Loucy (cell line): ENCODE results near the gene PHAF1.
A peak's percentile ranks its signal among the peaks of the same experiment; 100 is the strongest.

Source experiments
- H2AFZ ChIP-seq: fragments of 200-600 bp; sonication (generic); 2 replicates; pipeline ENCODE4 v1.6.0; 2016; ENCODE audit warnings: antibody characterized with exemption, mild to moderate bottlenecking, low read length, moderate library complexity
- H3F3A ChIP-seq: fragments of 200-600 bp; 2 replicates; pipeline ENCODE4 v1.6.0; 2016; ENCODE audit warnings: antibody characterized with exemption, low read depth, mild to moderate bottlenecking
- H3K27me3 ChIP-seq: fragments of 200-600 bp; sonication (generic); 2 replicates; pipeline ENCODE4 v1.6.1; 2014; ENCODE audit warnings: low read length, mild to moderate bottlenecking; ENCODE audit not compliant: insufficient read depth, poor library complexity, severe bottlenecking
- H3K36me3 ChIP-seq: fragments of 200-600 bp; sonication (generic); 2 replicates; pipeline ENCODE4 v1.6.1; 2016; ENCODE audit warnings: low read length; ENCODE audit not compliant: insufficient read depth
- H3K4me1 ChIP-seq: fragments of 200-600 bp; sonication (generic); 2 replicates; pipeline ENCODE4 v1.5.1; 2014; ENCODE audit warnings: low read length, mild to moderate bottlenecking; ENCODE audit not compliant: insufficient read depth, poor library complexity, severe bottlenecking
- H3K4me2 ChIP-seq: fragments of 200-600 bp; sonication (generic); 2 replicates; pipeline ENCODE4 v1.6.0; 2014; ENCODE audit warnings: antibody characterized with exemption, low read length, low read depth, mild to moderate bottlenecking; ENCODE audit not compliant: poor library complexity, severe bottlenecking
- H3K4me3 ChIP-seq: fragments of 200-600 bp; sonication (generic); 2 replicates; pipeline ENCODE4 v1.5.1; 2014; ENCODE audit warnings: low read length, mild to moderate bottlenecking, mixed read lengths; ENCODE audit not compliant: poor library complexity, severe bottlenecking
- H3K79me2 ChIP-seq: fragments of 200-600 bp; sonication (generic); 2 replicates; pipeline ENCODE4 v1.6.1; 2014; ENCODE audit warnings: low read length; ENCODE audit not compliant: insufficient read depth
- H3K9ac ChIP-seq: fragments of 200-600 bp; sonication (generic); 2 replicates; pipeline ENCODE4 v1.6.0; 2014; ENCODE audit warnings: mild to moderate bottlenecking, low read depth, low read length, moderate library complexity; ENCODE audit not compliant: poor library complexity, severe bottlenecking
- H3K9me2 ChIP-seq: fragments of 200-600 bp; sonication (generic); replicated peaks from 2 replicates; pipeline ENCODE4 v1.6.1; 2016; ENCODE audit warnings: low read depth, low read length, mixed read lengths
- H3K9me3 ChIP-seq: fragments of 200-600 bp; sonication (generic); 2 replicates; pipeline ENCODE4 v1.6.1; 2014; ENCODE audit warnings: mild to moderate bottlenecking, antibody characterized with exemption, low read length, low read depth; ENCODE audit not compliant: insufficient read depth
- H4K20me1 ChIP-seq: fragments of 200-600 bp; sonication (generic); 2 replicates; pipeline ENCODE4 v1.6.0; 2014; ENCODE audit warnings: antibody characterized with exemption, low read length, mild to moderate bottlenecking; ENCODE audit not compliant: insufficient read depth, poor library complexity, severe bottlenecking
- CTCF ChIP-seq: fragments of 200-600 bp; sonication (generic); conservative IDR thresholded peaks from 2 replicates; pipeline ENCODE4 v1.5.1; 2014; ENCODE audit warnings: mild to moderate bottlenecking, antibody characterized with exemption, low read length
- EZH2phosphoT487 ChIP-seq: fragments of 200-600 bp; IDR thresholded peaks from 2 replicates; pipeline ENCODE4 v1.6.1; 2018; ENCODE audit warnings: antibody characterized with exemption, mild to moderate bottlenecking, moderate library complexity, borderline replicate concordance

PHAF1 gene

GRCh38 chr16:67109407-67110135 lies at the start of gene PHAF1:
PHAF1 (plus strand) TSS chr16:67109941; CDS start chr16:67110176, 235 bp downstream.
- peak within 1 kb of the TSS; percentile 83 for H3K9ac ChIP-seq
- H3K4me3 ChIP-seq = peak within 1 kb of the TSS; percentile 90
- H3K4me2 ChIP-seq = peak within 1 kb of the TSS; percentile 93
- peaks cover 30% of the 10 kb centered on the region for H3K4me1 ChIP-seq
- H4K20me1 ChIP-seq = no peaks in the 10 kb centered on the region
- no peaks in the 10 kb centered on the region for H3K9me3 ChIP-seq
- no peaks in the 10 kb centered on the region for H3K9me2 ChIP-seq
- peaks cover 5% of the 10 kb centered on the region; the same call in 1 of the 2 replicates for H3F3A ChIP-seq
- peaks cover 41% of the 10 kb centered on the region for H3K79me2 ChIP-seq
- no peak for TF ChIP-seq EZH2phosphoT487
- no peak for TF ChIP-seq CTCF
- H3K27me3 ChIP-seq = no peaks in the 10 kb centered on the region
- H3K36me3 ChIP-seq = no peaks in the 10 kb centered on the region
- peak within 1 kb of the TSS; percentile 86 for H2AFZ ChIP-seq

GRCh38 chr16:67063008-67063407 lies 46.7 kb upstream of the PHAF1 start:
- H4K20me1 ChIP-seq = peaks cover 3% of the 10 kb centered on the region
- H3K9me3 ChIP-seq = no peaks in the 10 kb centered on the region
- H3K79me2 ChIP-seq = peaks cover 97% of the 10 kb centered on the region
- H3K4me1 ChIP-seq = peaks cover 34% of the 10 kb centered on the region
- no peak overlapping the region for H2AFZ ChIP-seq
- peaks cover 25% of the 10 kb centered on the region for H3K36me3 ChIP-seq
- H3K4me3 ChIP-seq = peak overlapping the region; percentile 57
- H3K4me2 ChIP-seq = peak overlapping the region; percentile 59
- peak overlapping the region; percentile 65 for H3K9ac ChIP-seq
- H3K27me3 ChIP-seq = no peaks in the 10 kb centered on the region
- no peak for TF ChIP-seq CTCF
- TF ChIP-seq EZH2phosphoT487 = no peak
- H3F3A ChIP-seq = peaks cover 4% of the 10 kb centered on the region; the same call in 1 of the 2 replicates
- H3K9me2 ChIP-seq = no peaks in the 10 kb centered on the region

GRCh38 chr16:67068212-67068753 lies 41.5 kb upstream of the PHAF1 start:
- H3K4me2 ChIP-seq = no peak overlapping the region
- TF ChIP-seq EZH2phosphoT487 (no peak), CTCF (no peak)
- H3K4me1 ChIP-seq = peaks cover 8% of the 10 kb centered on the region
- no peak overlapping the region for H3K4me3 ChIP-seq
- H3F3A ChIP-seq = no peaks in the 10 kb centered on the region
- no peaks in the 10 kb centered on the region for H3K9me3 ChIP-seq
- H2AFZ ChIP-seq = no peak overlapping the region
- H3K36me3 ChIP-seq = peaks cover 62% of the 10 kb centered on the region
- H3K9me2 ChIP-seq = no peaks in the 10 kb centered on the region
- H4K20me1 ChIP-seq = no peaks in the 10 kb centered on the region
- peaks cover 55% of the 10 kb centered on the region for H3K79me2 ChIP-seq
- H3K9ac ChIP-seq = no peak overlapping the region
- no peaks in the 10 kb centered on the region for H3K27me3 ChIP-seq
